Activated T-cell treated with anti-CD3 and anti-CD28 coated beads, Interleukin-2, amount 50 U/mL, for 48 hours (primary cell): ENCODE measurements around the gene APOBEC3G.

Source experiments
- DNase-seq, 2 experiments: peaks; one replicate each; pipeline ENCODE4 v3.0.0-alpha.2; 2020

The APOBEC3G gene

GRCh38 chr22:39128508-39128907 is 51.4 kb downstream of the APOBEC3G start:
- DNase-seq = no peak

- no peak for DNase-seq
These were observed 52.0 kb downstream of the APOBEC3G start for GRCh38 chr22:39129081-39129480.

GRCh38 chr22:39129746-39130145 is 52.7 kb downstream of the APOBEC3G start:
- DNase-seq = no peak

GRCh38 chr22:39130152-39130704 is 53.2 kb downstream of the APOBEC3G start:
- DNase-seq = no peak

- no peak for DNase-seq
These were observed 54.1 kb downstream of the APOBEC3G start for GRCh38 chr22:39130892-39131855.

GRCh38 chr22:39132281-39132680 is 55.2 kb downstream of the APOBEC3G start:
- DNase-seq = no peak

GRCh38 chr22:39132871-39133524 is 55.9 kb downstream of the APOBEC3G start:
- DNase-seq = no peak

- no peak for DNase-seq
These were observed 56.8 kb downstream of the APOBEC3G start for GRCh38 chr22:39133871-39134270.

- DNase-seq = no peak
These were observed 57.5 kb downstream of the APOBEC3G start for GRCh38 chr22:39134366-39135091.

- peak; percentile 63 to 68 for DNase-seq
These were observed 58.2 kb downstream of the APOBEC3G start for GRCh38 chr22:39135092-39135896.

GRCh38 chr22:39136317-39136716 is 59.2 kb downstream of the APOBEC3G start:
- no peak for DNase-seq
